GM10248 (cell line): ENCODE data around the gene NNAT.

ENCODE experiments used
- CTCF ChIA-PET: fragments of 300-600 bp; sonication (Branson Sonifier 250); formaldehyde crosslinking; extraction: SDS; loops from one replicate; lab custom pipeline; 2021; ENCODE audit warnings: antibody characterized with exemption; lab: Yijun Ruan, JAX
- POLR2A ChIA-PET: fragments of 350-650 bp; sonication (Branson Sonifier 250); formaldehyde crosslinking; extraction: SDS; loops from one replicate; lab custom pipeline; 2020; ENCODE audit warnings: antibody characterized with exemption; lab: Yijun Ruan, JAX
- DNase-seq: peaks from one replicate; pipeline ENCODE4 v3.0.0; 2012; ENCODE audit errors: extremely low spot score
- TF ChIP-seq, protein P1 (sequence below): IDR thresholded peaks from 2 replicates; pipeline ENCODE4 v1.5.1; 2012; ENCODE audit warnings: mild to moderate bottlenecking, low read depth; ENCODE audit errors: extremely low read depth, missing control alignments, control extremely low read depth

Gene NNAT

DNA sequence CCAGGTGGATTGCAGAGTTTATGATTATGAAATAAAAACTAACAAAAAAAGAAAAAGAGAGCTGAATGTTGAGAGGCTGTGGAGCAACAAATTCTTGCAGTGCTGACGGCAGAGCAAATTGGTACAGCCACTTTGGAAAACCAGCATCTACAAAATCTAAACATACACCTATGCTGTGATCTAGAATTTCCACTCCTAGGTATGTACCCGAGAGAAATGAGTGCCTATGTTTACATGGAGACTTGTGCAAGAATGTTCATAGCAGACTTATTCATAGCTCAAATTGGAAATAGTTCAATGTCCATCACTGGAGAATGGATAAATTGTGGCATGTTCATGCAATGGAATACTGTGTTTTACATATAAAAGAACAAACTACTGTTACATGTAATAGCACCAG is 9.6 kb downstream of the NNAT start:
- ChIA-PET CTCF (interaction anchor here (1.0 to 9.2 kb wide), 7 partner anchors 15 to 337 kb away, joined by 3 to 153 read pairs (median 3); no protein-coding TSS in a partner anchor), POLR2A (no interaction called here)
- TF ChIP-seq, protein P1, sequence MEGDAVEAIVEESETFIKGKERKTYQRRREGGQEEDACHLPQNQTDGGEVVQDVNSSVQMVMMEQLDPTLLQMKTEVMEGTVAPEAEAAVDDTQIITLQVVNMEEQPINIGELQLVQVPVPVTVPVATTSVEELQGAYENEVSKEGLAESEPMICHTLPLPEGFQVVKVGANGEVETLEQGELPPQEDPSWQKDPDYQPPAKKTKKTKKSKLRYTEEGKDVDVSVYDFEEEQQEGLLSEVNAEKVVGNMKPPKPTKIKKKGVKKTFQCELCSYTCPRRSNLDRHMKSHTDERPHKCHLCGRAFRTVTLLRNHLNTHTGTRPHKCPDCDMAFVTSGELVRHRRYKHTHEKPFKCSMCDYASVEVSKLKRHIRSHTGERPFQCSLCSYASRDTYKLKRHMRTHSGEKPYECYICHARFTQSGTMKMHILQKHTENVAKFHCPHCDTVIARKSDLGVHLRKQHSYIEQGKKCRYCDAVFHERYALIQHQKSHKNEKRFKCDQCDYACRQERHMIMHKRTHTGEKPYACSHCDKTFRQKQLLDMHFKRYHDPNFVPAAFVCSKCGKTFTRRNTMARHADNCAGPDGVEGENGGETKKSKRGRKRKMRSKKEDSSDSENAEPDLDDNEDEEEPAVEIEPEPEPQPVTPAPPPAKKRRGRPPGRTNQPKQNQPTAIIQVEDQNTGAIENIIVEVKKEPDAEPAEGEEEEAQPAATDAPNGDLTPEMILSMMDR = no peak
- no peak for DNase-seq

- TF ChIP-seq, protein P1 = no peak
- CTCF ChIA-PET = interaction anchor here (1.5 to 9.2 kb wide), 4 partner anchors 32 to 339 kb away, joined by 4 to 153 read pairs (median 80); no protein-coding TSS in a partner anchor
- POLR2A ChIA-PET = no interaction called here
- no peak for DNase-seq
Measured at GRCh38 chr20:37531856-37532255, 10.8 kb downstream of the NNAT start.

DNA sequence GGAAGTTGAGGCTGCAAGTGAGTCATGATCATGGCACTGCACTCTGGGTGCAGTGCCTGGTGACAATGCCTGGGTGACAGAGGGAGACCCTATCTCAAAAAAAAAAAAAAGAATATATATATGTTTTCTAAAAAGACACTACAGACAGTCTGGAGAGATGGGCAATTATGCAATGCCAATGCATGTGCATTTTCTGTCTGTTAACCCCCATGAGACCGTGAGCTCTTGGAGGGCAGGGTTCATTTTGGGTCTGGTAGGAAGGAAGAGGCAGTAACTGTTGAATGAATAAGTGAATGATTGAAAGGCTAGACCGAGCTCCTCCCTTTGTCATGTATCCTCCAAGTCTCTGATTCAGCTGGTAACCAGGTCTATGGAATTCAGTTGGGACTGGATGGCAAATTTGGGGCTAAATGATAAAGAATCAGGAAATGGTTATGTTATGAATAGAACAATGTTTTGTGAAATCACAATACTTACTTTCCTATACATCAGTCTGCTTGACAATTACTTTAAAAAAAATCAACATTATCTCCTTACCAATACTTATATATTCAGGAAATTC is 12.2 kb downstream of the NNAT start:
- CTCF ChIA-PET = interaction anchor here (1.0 to 9.2 kb wide), 7 partner anchors 148 to 354 kb away, joined by 3 to 153 read pairs (median 5); partner anchors contain the start of genes GHRH, MROH8 and RPN2
- no peak for DNase-seq
- TF ChIP-seq, protein P1 = no peak
- POLR2A ChIA-PET = interaction anchor here (0.7 kb wide), 1 partner anchor 44 kb away, joined by 3 read pairs; no protein-coding TSS in a partner anchor

- peak; percentile 77 for DNase-seq
- ChIA-PET POLR2A (no interaction called here), CTCF (interaction anchor here (0.5 to 9.2 kb wide), 29 partner anchors 9 to 461 kb away, joined by 3 to 153 read pairs (median 3); partner anchors contain the start of genes GHRH, MROH8 and RPN2)
- TF ChIP-seq, protein P1 = peak; percentile 68
Measured at GRCh38 chr20:37534401-37535157, 13.5 kb downstream of the NNAT start.

GRCh38 chr20:37535443-37536132 is 14.5 kb downstream of the NNAT start:
- no peak for DNase-seq
- ChIA-PET POLR2A (no interaction called here), CTCF (interaction anchor here (1.1 to 9.2 kb wide), 17 partner anchors 8 to 459 kb away, joined by 3 to 153 read pairs (median 4); partner anchors contain the start of gene BLCAP)
- TF ChIP-seq, protein P1 = no peak

- TF ChIP-seq, protein P1 = no peak
- CTCF ChIA-PET = interaction anchor here (0.7 to 1.5 kb wide), 3 partner anchors 27 to 268 kb away, joined by 3 to 5 read pairs (median 3); no protein-coding TSS in a partner anchor
Measured at GRCh38 chr20:37537505-37537904, 16.5 kb downstream of the NNAT start.

More at GRCh38 chr20:37537505-37537904, 16.5 kb downstream of the NNAT start:
- no peak for DNase-seq
- POLR2A ChIA-PET = no interaction called here
